GM23248 (cell line): ENCODE measurements around the gene LAMA3. TPM values are rescaled to one million over a fixed set of nuclear protein-coding genes. Genes with fewer than 3 reads are reported as not detected.

Experiments
- DNase-seq: peaks from one replicate; pipeline ENCODE4 v3.0.0-alpha.2; 2015
- H2AFZ ChIP-seq: fragments of 200-600 bp; sonication (generic); 2 replicates; pipeline ENCODE4 v1.6.1; 2016; ENCODE audit warnings: antibody characterized with exemption
- H3F3A ChIP-seq: fragments of 200-600 bp; sonication (generic); 2 replicates; pipeline ENCODE4 v1.6.1; 2016; ENCODE audit warnings: mild to moderate bottlenecking, antibody characterized with exemption, mixed run types; ENCODE audit not compliant: insufficient read depth
- H3K27ac ChIP-seq: fragments of 200-600 bp; sonication (generic); 2 replicates; pipeline ENCODE4 v1.5.1; 2016; ENCODE audit warnings: mild to moderate bottlenecking
- H3K27me3 ChIP-seq: fragments of 200-600 bp; sonication (generic); replicated peaks from 2 replicates; pipeline ENCODE4 v1.6.1; 2016; ENCODE audit warnings: mild to moderate bottlenecking; ENCODE audit not compliant: insufficient read depth
- H3K36me3 ChIP-seq: fragments of 200-600 bp; sonication (generic); 2 replicates; pipeline ENCODE4 v1.6.1; 2016; ENCODE audit warnings: low read depth, mild to moderate bottlenecking
- H3K4me1 ChIP-seq: fragments of 200-600 bp; sonication (generic); 2 replicates; pipeline ENCODE4 v1.6.1; 2016; ENCODE audit warnings: mild to moderate bottlenecking; ENCODE audit not compliant: insufficient read depth
- H3K4me2 ChIP-seq: fragments of 200-600 bp; sonication (generic); one replicate; pipeline ENCODE4 v1.6.1; 2016; ENCODE audit warnings: mild to moderate bottlenecking; ENCODE audit not compliant: unreplicated experiment
- H3K4me3 ChIP-seq: fragments of 200-600 bp; sonication (generic); 2 replicates; pipeline ENCODE4 v1.5.1; 2016; ENCODE audit warnings: mild to moderate bottlenecking
- H3K79me2 ChIP-seq: fragments of 200-600 bp; sonication (generic); 2 replicates; pipeline ENCODE4 v1.6.1; 2016; ENCODE audit warnings: mild to moderate bottlenecking; ENCODE audit not compliant: insufficient read depth
- H3K9ac ChIP-seq: fragments of 200-600 bp; sonication (generic); 2 replicates; pipeline ENCODE4 v1.6.1; 2016; ENCODE audit warnings: mild to moderate bottlenecking
- H3K9me2 ChIP-seq: fragments of 200-600 bp; sonication (generic); 2 replicates; pipeline ENCODE4 v1.6.1; 2016; ENCODE audit warnings: mixed run types, mild to moderate bottlenecking, moderate library complexity; ENCODE audit not compliant: insufficient read depth
- H3K9me3 ChIP-seq: fragments of 200-600 bp; sonication (generic); one replicate; pipeline ENCODE4 v1.6.1; 2017; ENCODE audit warnings: low read depth
- H4K20me1 ChIP-seq: fragments of 200-600 bp; sonication (generic); 2 replicates; pipeline ENCODE4 v1.6.0; 2016; ENCODE audit not compliant: insufficient read depth
- EZH2 ChIP-seq: fragments of 200-600 bp; sonication (generic); IDR thresholded peaks from 2 replicates; pipeline ENCODE4 v1.6.1; 2018; ENCODE audit warnings: antibody characterized with exemption, mild to moderate bottlenecking; ENCODE audit not compliant: insufficient read depth, poor library complexity, severe bottlenecking
- EZH2phosphoT487 ChIP-seq: fragments of 200-600 bp; sonication (generic); IDR thresholded peaks from 2 replicates; pipeline ENCODE4 v1.6.1; 2018; ENCODE audit warnings: antibody characterized with exemption, moderate library complexity, mild to moderate bottlenecking, low read depth; ENCODE audit not compliant: insufficient read depth
- WGBS, 2 experiments: methylation state at CpG; one replicate each; pipeline ENCODE4 v1.1.6; 2015 to 2017; ENCODE audit warnings: low lambda C conversion rate in 2 of 2, low coverage in 1 of 2; ENCODE audit errors: missing lambda C conversion rate in 2 of 2; 5-methylcytosine and 5-hydroxymethylcytosine counted together
- in situ Hi-C: fragments of 300-500 bp; cut with MboI; formaldehyde crosslinking; loops from 2 replicates; pipeline ENCODE4 v1.15.0; 2020
- polyA plus RNA-seq: library from polyadenylated mRNA; unstranded; fragments of >200 nt; fragmentation: Nextera tagmentation; extraction: Ambion mirVana; gene quantifications from 2 replicates; pipeline ENCODE4 v1.2.1, GENCODE V29; 2016
- total RNA-seq: library from RNA; depleted of rRNA; stranded (reverse); fragments of >200 nt; shearing (Covaris generic); gene quantifications from 2 replicates; pipeline ENCODE4 v1.2.3, GENCODE V29; 2014

The LAMA3 gene
- total and polyA plus RNA-seq, 2 experiments from 2014 or later, result 0.93 to 1.9 TPM

GRCh38 chr18:23719634-23720201 lies 30.5 kb downstream of the LAMA3 start:
- Histone ChIP-seq H3K79me2 (no peaks in the 10 kb centered on the region), H4K20me1 (no peaks in the 10 kb centered on the region), H3K36me3 (no peaks in the 10 kb centered on the region), H3K4me2 (peak overlapping the region; percentile 15), H3K27me3 (no peaks in the 10 kb centered on the region), H3K4me3 (no peak overlapping the region), H3K9ac (peak overlapping the region; percentile 63), H3K9me3 (no peaks in the 10 kb centered on the region), H3K9me2 (no peaks in the 10 kb centered on the region), H3K4me1 (peaks cover 52% of the 10 kb centered on the region), H2AFZ (peak overlapping the region; percentile 60), H3K27ac (peak overlapping the region; percentile 96), H3F3A (peaks cover 46% of the 10 kb centered on the region)
- DNase-seq, result peak; percentile 96
- TF ChIP-seq EZH2, result no peak
- no peak for TF ChIP-seq EZH2phosphoT487
- in situ Hi-C loops, result no loop called here
- WGBS, 2 experiments, result 0 to 5% methylated on average over 1 of the region's 1 CpG

DNA sequence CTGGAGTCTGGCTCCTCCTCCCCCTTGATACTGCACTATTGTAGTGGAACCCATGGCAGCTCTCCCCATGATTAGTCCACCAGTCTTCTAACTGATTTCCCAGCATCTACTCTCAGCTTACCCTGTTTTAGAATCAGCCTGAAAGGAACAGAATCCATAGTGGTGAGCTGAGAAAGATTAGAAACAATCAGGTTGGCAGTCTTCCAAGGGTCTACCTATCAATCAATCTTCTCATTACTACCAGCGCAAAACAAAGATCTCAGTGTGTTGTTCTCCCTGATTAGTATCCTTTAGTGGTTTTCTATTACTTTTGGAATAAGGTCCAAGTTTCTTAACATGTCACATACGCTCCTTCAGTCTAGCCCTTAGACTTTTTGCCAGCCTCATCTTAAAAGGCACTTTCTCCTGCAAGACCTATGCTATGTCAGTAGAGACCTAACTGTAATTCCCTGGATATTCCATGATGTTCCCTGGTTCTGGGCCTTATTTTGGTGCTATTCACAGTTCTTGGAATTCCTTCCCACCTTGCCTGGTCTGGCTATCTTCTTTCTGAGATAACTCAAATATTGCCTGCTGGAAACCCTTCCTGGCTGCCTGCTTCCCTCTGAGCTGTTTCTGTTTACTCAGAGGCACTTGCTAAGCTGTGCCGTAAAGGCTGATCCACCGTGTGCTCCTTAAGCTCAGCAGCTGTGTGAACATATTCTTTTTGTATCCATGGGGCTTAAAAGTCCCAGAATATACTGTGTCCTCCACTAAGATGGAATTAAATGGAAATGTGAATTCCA lies 32.6 kb downstream of the LAMA3 start:
- peaks cover 43% of the 10 kb centered on the region for H3K4me1 ChIP-seq
- H3K27ac ChIP-seq, result no peak overlapping the region
- no peaks in the 10 kb centered on the region for H3K79me2 ChIP-seq
- 44 to 46% methylated on average over 4 of the region's 4 CpGs for WGBS, 2 experiments
- no peaks in the 10 kb centered on the region for H3K27me3 ChIP-seq
- peak; percentile 24 for DNase-seq
- no peak for TF ChIP-seq EZH2phosphoT487
- no peak for TF ChIP-seq EZH2
- in situ Hi-C loops, result no loop called here
- H3K9ac ChIP-seq, result no peak overlapping the region
- peaks cover 39% of the 10 kb centered on the region for H3F3A ChIP-seq
- H2AFZ ChIP-seq, result no peak overlapping the region
- no peaks in the 10 kb centered on the region for H4K20me1 ChIP-seq
- no peaks in the 10 kb centered on the region for H3K36me3 ChIP-seq
- no peaks in the 10 kb centered on the region for H3K9me3 ChIP-seq
- no peak overlapping the region for H3K4me2 ChIP-seq
- H3K9me2 ChIP-seq, result no peaks in the 10 kb centered on the region
- no peak overlapping the region for H3K4me3 ChIP-seq

DNA sequence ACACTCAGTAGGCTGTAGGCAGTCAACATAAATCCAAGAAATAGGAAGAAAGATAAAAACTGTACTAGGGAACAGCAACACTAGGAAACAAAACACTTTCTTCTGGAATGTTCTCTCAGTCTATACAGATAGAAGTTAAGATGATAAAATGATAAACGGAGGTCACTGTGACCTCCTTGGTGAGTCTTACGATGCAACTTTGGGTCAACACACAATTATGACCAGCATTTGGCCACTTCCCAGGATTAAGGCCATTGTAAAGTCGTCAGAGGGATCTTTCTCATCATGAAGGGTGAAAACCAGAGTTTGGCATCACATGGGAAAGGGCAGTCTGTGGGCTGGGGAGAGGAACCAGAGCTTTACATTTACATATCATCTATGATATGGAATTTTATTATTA lies 33.4 kb downstream of the LAMA3 start:
- Histone ChIP-seq H3K4me3 (no peak overlapping the region), H3K27ac (peak overlapping the region; percentile 13; the same call in 1 of the 2 replicates), H3K9me2 (no peaks in the 10 kb centered on the region), H4K20me1 (no peaks in the 10 kb centered on the region), H3K36me3 (no peaks in the 10 kb centered on the region), H3K27me3 (no peaks in the 10 kb centered on the region), H3K4me2 (no peak overlapping the region), H2AFZ (no peak overlapping the region), H3F3A (peaks cover 33% of the 10 kb centered on the region), H3K9me3 (no peaks in the 10 kb centered on the region), H3K79me2 (no peaks in the 10 kb centered on the region), H3K4me1 (peaks cover 35% of the 10 kb centered on the region), H3K9ac (no peak overlapping the region)
- no peak for DNase-seq
- no peak for TF ChIP-seq EZH2phosphoT487
- no peak for TF ChIP-seq EZH2
- 65 to 72% methylated on average over 3 of the region's 3 CpGs for WGBS, 2 experiments
- in situ Hi-C loops, result no loop called here

GRCh38 chr18:23723121-23723520 lies 33.9 kb downstream of the LAMA3 start:
- peaks cover 28% of the 10 kb centered on the region for H3F3A ChIP-seq
- H3K9me2 ChIP-seq, result no peaks in the 10 kb centered on the region
- H3K9ac ChIP-seq, result no peak overlapping the region
- H4K20me1 ChIP-seq, result no peaks in the 10 kb centered on the region
- no peak overlapping the region for H2AFZ ChIP-seq
- H3K4me2 ChIP-seq, result no peak overlapping the region
- H3K36me3 ChIP-seq, result no peaks in the 10 kb centered on the region
- no peaks in the 10 kb centered on the region for H3K9me3 ChIP-seq
- H3K27me3 ChIP-seq, result no peaks in the 10 kb centered on the region
- H3K27ac ChIP-seq, result peak overlapping the region; percentile 13; the same call in 1 of the 2 replicates
- H3K4me3 ChIP-seq, result no peak overlapping the region
- TF ChIP-seq EZH2phosphoT487 (no peak), EZH2 (no peak)
- 90 to 94% methylated on average over 2 of the region's 2 CpGs for WGBS, 2 experiments
- in situ Hi-C loops, result no loop called here
- no peaks in the 10 kb centered on the region for H3K79me2 ChIP-seq
- peak; percentile 42 for DNase-seq
- H3K4me1 ChIP-seq, result peaks cover 31% of the 10 kb centered on the region
